ENCODE measurements around the gene DAPK2. TPM values are rescaled to one million over a fixed set of nuclear protein-coding genes. Genes with fewer than 3 reads are reported as not detected.
A peak's percentile ranks its signal among the peaks of the same experiment; 100 is the strongest.
"Not testable (repeated sequence)": the region's sequence is repeated elsewhere in the genome, so short reads cannot be mapped to it uniquely, and the experiment has no call there.

The DAPK2 gene
- total RNA-seq, 1 donor from 2014 or later, result 0.53 TPM

DNA sequence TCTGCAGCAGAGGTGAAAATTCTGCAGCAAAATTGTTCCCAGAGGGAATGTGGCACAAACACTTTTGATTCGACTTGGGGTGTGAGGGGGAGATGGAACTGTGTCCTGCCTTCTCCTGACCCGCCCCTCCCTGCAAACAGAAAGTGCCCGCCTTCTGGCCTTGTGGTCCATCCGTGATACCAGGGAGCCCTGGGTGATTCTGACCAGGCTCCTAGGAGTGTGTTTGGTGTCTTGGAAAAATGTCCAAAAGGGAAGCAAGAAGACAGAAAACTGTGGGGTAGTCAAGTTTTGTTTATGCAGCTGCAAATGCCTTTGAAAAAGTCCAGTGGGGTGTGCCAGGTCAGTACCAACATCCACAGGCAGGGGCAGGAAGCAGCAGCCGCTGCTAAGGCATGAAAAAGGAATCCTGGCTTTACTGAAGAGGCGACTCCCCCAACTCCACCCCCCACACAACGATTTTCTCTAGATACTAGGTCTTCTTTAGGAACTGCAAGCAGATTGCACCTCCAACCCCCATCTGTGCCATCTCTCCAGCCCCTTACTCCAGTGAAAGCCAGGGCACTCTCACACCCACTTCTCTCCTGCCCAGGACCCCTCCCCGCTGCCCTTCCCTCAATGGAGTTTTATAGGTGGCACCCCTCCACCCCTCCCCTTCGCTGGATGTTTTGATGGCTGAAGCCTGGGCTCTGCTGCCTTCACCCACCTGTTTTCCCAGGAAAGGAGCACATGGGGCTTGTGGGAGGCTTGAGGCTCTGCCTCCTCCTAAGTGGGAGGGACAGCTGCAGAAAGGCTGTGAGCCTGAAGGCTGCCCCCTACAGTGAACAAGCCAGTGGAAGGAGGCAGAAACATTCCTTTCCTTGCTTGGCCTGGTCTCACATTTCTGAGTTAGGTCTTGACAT lies 130.2 kb downstream of the DAPK2 start:
- DNase-seq (ENCODE audit: low read depth), result peak; percentile 87

DNA sequence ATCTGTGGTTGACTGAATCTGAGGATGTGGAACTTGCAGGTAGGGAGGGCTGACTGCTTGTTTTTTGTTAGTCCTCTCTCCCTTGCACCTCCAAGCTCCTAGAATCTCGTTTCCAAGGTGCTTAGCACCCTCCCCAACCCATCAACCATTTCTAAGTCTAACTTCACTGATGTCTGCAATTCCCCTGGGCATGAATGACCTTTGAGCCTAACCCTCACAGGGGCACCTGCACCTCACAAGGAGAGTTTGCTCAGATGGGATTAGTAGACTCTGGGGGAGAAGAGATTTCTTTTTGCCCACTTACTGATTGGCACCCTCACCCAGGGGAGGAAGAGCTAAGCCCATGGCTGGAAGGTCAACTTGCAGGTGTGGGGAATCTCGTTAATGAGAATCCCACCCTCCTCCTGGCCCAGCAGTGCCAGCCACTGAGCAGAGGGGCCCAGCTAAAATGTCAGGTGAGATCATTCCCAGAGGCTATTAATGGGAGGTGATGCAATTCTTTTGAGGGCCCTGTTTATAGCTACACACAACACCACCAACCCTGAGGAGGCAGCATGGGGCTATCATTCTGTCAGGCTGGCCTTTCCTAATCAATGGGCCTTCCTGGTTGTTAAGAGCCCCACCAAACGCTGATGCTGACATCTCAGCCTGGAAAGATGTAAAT lies 130.9 kb downstream of the DAPK2 start:
- peak; percentile 76 for DNase-seq (ENCODE audit: low read depth)

DNA sequence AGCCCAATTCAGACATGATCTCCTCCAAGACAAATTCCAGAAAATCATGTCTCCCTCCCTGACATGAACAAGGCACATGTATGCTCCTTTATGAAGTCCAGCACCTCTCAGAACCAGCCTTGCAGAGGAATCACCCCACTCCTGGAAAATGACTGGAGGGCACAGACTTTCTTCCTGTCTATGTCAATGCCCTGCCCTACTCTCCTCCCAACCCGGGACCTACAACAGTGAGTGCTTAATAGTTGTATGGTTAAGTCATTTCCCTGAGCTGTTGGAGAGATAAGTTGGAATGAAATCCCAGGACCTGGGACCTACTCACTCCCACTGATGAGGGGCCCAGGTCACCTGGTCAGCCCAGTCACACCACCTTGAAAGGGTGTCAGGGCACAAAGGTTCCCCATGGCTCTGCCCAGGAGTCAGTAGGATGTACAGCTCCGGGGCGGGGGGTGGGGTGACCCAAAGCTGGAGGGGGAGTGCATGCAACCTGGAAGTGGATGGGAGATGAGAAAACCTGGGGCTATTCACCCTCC lies 132.4 kb downstream of the DAPK2 start:
- DNase-seq (ENCODE audit: low read depth), result no peak

DNA sequence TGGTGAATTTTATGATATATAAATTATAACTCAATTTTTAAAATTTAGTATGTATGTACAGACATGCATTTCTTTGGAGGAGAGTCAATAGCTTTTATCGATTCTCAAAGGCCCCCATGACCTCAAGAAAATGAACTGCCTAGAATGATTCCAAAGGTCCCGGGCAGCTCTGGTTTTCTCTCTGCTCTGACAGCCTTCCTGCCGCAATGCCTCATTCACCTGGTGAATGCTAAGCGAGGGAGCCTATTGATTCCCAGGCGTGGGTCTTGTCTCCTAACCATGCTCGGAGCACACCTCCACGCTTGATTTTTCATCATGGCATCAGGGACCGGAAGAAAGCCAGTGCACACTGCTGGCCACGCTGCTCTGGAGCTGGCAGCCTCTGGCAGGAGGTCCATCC lies 132.9 kb downstream of the DAPK2 start:
- no peak for DNase-seq (ENCODE audit: low read depth)

DNA sequence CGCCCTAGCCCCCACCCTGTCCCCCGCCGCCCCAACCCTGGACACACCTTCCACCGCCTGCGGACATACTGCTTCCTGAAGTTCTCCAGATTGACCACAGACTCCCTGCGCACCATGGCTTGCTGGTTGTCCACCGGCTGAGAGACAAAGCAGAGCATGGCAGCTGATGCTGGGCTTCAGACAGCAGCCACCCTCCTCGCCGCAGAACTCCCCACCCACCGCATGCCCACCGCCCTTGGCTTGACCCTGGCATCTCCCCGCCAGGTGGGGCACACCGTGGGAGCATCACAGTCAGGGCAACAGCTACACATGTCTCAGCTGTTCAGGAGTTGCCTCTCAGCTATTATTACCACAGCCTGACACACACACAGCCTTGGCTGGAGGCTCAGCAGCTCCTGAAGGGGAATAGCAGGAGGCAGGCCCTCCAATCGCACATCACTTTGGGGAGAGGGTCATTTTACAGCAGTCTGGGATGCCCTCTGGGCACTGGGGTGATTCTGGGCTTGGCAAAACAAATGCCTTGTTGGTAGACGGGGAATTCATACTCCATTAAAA lies 134.1 kb downstream of the DAPK2 start:
- peak; percentile 80 for DNase-seq (ENCODE audit: low read depth)

DNA sequence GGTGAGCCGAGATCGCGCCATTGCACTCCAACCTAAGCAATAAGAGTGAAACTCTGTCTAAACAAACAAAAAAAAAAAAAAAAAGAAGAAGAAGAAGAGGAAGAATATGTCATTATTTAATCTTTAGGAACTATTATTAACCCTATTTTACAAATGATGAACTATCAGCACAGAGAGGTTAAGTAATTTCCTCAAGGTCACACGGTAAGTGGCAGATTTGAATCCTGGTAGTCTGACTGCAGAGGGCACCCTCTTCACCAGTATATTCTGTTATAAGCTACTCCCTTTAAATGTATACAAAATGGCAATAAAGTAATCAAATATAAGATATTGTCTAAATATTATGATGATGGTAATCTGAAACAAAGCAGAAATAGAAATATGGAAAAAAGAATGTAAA lies 135.1 kb downstream of the DAPK2 start:
- no peak for DNase-seq (ENCODE audit: low read depth)

DNA sequence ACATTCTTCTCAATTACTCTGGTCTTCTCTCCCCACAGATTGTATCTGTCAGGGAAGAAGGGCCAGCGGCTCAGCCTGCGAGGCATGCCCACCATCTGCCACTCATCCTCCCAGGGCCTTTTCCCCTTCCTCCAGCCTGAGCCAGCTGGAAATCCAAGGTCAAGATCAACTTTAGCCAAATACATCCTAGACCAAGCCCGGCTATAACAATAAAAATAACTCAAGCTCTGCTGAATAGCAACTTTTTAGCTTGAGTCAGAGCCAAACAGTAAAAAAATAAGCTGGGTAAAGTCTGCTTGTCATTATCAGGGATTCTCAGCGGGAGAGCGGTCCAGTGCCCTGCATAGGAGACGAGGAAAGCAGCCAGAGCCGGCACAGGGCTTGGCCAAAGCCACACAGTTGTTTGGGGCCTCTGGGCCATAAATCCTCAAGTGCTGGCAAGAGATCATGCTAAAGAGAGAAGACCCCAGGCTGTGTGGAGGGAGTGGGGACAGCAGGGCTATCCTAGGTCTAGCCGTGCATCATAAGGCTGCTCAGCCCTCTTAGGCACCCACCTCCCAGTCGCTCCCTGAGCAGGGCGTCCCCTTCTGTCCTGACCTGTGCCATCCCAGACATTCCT lies 136.4 kb downstream of the DAPK2 start:
- DNase-seq (ENCODE audit: low read depth), result peak; percentile 74

DNA sequence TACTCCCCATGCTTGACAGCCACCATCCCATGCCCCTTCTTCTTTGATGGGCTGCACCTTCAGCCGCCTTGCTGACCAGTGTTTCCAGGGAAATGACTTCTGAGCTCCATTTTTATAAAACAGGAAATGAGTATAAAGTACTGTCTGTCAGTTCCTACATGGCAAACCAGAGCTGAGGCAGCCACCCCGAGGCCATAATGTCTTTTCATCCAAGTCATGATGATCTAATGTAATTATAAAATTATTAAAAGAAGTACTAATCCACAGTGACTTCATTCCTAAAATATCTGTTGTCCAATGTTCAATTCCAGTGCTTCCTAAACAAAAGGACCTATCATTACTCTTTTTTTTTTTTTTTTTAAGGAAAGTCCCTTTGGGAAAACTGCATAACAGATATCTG lies 137.3 kb downstream of the DAPK2 start:
- no peak for DNase-seq (ENCODE audit: low read depth)

DNA sequence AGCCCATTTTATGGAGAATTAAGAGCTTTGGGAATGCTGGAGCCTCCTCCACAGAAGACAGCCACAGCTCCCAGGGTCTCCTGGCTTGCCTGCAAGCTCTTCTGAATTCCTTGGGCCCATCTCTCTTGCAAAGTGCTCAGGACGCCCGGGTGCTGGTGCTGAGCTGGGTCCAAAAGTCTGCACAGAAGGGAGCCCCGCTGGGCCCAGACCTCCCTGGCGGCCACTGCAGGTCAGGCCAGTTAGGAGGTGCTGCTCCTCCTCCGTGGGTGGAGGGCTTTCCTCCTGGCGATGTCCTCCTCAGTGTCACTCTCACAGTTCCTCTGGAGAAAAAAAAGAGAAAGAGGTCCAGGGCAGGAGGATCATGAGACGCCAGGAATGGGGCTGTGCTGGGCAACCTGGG lies 138.0 kb downstream of the DAPK2 start:
- no peak for DNase-seq (ENCODE audit: low read depth)

DNA sequence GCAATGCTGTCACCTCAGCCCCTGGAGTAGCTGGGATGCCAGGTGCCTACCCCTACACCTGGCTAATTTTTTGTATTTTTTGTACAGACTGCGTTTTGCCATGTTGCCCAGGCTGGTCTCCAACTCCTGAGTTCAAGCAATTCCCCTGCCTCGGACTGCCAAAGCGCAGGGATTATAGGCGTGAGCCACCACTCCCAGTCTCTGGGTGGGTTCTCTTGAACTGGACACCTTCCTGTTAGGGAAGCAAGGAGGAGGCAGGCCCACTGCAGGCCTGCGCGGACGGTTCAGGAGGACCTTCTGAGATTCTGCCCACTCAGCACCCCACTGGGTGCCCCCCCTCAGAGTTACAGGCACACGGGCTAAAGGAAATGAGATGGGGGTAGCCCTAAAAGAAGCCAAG lies 138.8 kb downstream of the DAPK2 start:
- DNase-seq (ENCODE audit: low read depth), result no peak

DNA sequence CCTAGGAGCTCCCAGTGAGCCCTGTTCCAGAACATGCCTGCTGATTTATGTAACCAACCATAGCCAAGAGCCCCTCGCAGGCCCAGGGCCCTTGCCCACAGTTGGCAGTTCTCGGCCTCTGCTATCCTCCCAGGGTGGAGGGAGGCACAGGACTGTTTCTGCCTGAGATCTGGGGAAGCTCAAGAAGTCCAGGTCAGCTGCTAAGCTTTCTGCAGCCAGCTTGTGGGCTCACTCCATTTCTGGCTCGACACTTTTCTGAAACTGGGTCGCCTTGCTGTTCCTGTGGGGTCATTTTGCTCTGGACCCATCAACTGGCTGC lies 140.1 kb downstream of the DAPK2 start:
- DNase-seq (ENCODE audit: low read depth), result no peak

DNA sequence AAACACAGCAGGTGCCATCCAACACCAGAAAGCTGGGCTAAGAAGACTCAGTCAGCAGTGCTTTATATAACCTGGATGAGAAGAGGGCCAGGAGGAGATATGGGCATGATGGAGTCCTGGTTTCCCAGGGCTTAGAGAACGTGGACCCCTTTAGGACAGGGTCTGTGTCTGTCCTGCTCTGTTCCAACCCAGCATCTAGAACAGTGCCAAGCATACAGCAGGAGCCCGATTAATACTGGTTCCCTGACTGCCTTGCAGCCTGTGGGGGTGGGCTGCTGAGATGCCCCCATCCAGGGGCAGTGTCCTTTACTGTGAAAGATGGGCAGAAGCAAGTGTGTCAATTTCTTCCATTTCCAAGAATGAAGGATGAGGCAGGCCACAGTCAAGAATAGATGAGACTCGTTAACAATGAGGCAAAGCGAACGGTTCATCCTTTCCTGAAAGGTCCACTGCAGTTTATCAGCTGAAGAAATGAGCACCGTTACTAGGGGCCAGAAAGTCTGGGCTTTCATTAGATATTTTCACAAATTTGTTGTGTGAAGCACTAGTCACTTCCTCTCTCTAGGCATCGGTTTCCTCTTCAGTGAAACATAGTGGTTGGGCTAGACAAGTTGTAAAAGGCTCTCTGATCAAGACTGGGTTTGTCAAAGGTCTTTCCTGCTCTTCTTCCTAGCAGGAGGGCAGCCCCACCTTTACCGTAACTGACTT lies 140.6 kb downstream of the DAPK2 start:
- no peak for DNase-seq (ENCODE audit: low read depth)

DNA sequence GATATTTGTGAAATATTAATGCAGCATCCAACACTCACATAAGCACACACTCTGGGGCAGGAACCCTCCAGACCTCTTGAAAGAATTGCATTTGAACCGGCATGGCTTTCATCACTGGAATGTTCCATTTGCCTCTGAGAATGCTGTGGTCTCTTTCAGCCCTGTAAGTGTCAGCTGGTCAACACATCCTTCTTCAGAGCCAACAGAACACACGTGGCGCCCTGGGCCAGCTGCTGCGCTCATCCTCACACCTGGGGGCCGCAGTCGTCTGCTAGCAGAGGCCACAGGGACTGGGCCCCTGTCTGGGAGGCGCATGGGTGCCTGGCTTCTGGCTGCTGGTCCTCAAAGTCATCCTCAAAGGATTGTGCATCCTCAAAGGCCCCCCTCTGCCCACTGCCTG lies 141.2 kb downstream of the DAPK2 start:
- peak; percentile 89 for DNase-seq (ENCODE audit: low read depth)

DNA sequence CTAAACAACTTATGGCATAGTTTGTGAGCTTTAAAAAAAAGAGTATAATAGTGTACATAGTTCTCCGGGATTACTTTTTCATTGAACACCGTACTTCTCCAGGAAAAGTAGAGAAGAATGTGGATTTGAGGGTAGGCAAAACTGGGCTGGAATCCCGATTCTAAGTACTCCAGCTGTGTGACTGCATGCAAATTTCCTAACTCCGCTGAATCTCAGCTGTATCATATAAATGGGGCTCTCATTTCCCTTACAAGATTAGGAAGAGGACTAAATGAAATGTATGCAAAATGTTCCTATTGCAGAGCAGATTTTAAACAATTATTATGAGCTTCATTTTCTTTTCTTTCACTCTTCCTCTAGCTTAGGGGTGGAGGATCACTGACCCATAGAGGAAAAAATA lies 142.2 kb downstream of the DAPK2 start:
- DNase-seq (ENCODE audit: low read depth), result no peak

DNA sequence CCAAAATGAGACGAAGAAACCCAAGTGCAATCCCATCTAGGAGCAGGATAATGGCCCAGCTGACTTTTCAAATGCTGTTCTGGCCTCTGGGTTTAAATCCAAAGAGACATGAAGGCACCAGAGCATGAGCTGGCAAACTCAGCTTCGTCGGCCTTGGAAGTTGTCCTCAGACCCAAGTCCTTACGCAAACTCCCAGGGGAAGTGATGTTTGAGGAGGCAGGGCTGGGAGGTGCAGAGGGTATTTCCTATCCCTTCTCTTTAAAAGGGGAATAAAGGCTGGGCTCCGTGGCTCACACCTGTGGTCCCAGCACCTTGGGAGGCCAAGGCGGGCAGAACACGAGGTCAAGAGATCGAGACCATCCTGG lies 143.6 kb downstream of the DAPK2 start:
- DNase-seq (ENCODE audit: low read depth), result no peak

DNA sequence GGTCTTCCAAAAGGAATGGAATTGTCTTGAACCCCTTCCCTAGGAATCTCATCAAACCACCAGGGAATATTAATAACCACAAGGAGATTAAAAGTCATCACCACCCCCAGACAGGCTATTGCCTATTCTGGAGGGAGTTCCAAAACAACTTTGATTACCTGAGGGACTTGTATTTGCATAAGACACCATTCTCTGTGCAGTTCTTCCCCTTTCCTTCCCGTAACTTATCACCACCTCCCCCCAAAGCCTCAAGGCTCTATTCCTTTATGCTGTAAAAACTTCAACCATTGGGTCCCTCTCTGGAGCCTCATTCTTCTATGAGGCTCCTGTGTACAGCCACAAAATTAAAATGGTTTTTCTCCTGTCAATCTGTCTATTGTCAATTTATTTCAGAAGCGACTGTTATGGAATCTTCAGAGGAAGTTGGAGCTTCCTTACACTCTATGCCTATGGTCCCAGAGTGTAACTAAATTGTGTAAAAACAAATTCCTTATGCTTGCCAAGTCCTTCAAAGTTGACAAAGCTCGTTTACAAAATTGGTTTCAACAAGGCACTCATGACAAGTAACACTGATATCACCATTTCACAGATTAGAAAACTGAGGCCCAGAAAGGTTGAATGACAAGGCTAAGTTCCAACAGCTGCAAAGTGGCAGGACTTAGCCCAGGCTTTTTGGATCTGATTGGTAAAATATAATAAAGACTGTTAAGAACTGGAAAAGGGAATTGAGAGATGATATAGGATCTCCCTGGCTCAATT lies 144.2 kb downstream of the DAPK2 start:
- no peak for DNase-seq (ENCODE audit: low read depth)

DNA sequence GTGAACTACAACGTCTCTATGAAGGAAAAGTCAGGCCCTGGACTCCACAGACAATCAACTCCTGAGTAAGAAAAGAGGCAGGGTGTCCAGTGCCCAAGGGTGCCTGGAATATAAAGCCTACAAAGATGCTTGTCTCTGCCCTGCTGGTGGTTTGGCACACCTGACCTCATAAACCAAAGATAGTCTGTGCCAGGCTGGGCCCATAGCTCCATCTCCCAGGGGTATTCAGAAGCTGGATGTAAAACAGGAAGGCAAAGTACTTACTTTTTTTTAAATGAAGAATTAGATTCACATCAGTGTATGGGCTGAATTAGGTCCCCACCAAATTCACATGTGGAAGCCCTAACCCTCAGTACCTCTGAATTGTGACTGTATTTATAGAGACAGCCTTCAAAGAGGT lies 146.0 kb downstream of the DAPK2 start:
- peak; percentile 74 for DNase-seq (ENCODE audit: low read depth)

DNA sequence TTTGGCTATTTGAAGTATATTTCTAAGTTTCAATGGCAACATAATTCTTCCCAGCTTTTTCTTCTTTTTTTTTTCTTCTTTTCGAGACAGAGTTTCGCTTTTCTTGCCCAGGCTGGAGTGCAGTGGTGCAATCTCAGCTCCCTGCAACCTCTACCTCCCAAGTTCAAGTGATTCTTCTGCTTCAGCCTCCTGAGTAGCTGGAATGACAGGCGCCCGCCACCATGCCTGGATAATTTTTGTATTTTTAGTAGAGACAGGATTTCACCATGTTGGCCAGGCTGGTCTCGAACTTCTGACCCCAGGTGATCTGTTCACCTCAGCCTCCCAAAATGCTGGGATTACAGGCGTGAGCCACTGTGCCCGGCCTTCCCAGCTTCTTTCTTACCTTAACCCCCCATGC lies 146.7 kb downstream of the DAPK2 start:
- DNase-seq (ENCODE audit: low read depth), result not testable (repeated sequence)

DNA sequence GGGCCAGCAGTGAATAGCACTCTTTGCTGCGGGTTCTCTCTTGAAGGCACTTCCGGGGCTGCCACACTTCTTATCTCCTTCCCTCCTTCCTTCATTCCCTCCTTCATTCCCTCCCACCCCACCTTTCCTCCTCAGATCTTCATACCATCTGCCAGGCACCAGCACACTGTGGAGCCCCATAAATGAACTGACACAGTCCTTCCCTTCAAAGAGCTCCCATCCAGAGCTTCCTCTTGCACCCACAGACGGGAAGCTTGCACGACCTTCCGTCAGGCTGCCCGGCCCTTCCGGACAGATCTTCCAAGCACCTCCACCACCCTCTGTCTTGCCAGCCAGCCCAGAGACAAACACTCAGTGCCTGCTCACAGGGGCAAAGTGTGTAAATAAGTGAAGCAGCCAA lies 147.1 kb downstream of the DAPK2 start:
- DNase-seq (ENCODE audit: low read depth), result no peak

DNA sequence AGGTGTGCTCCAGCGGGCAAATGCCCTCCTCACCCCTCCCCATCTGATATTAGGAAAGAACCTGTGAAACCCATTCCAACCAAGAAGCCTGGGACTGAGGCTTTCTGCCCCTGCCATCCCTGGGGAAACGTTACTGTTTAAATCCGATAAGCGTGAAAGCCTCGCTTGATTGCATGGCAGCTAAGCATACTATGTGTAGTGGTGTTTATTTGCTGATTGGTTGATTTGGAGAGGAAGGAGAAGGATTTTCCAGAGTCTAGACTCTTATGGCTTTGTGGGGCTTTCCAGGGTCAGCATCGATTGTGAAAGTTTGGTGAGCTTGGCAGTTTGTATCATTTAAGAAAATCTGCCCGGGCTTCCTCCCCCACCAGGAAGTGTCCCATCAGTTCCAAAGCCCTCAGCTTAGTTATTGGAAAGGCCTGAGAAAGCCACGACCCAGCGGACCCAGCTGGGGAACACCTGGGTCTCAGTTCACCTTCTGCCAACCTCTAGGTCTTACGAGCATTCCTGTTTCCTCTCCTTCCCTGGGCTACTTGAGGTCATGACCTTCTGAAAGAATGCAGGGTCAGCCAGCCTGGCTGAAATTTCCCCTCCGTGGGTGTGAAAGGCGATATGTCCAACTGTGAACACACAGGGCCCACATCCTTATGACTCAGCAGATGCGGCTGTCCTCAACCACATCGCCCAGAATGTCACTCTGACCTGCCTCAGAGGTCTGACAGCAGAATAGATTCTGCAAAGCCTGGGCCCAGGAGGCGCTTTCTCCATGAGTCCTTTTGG lies 149.8 kb downstream of the DAPK2 start:
- peak; percentile 97 for DNase-seq (ENCODE audit: low read depth)

Data from myocyte (in vitro differentiated cells).